ENCODE data around the gene VWA8.

The VWA8 gene

GRCh38 chr13:41568972-41569351 is 391.9 kb downstream of the VWA8 start:
- no peak overlapping the region for H3K4me3 ChIP-seq (replicated peaks in 1 of 2; ENCODE audit: low read depth in 2 of 2, low read length in 2 of 2)
- TF ChIP-seq CTCF (IDR thresholded peaks at IDR 0.05; ENCODE audit: low read depth, low read length) = peak; percentile 25
- peak; percentile 61 to 79 for DNase-seq (ENCODE audit: low read depth in 2 of 2)

- DNase-seq (ENCODE audit: low read depth in 2 of 2) = no peak
- no peak overlapping the region for H3K4me3 ChIP-seq (replicated peaks in 1 of 2; ENCODE audit: low read depth in 2 of 2, low read length in 2 of 2)
- TF ChIP-seq CTCF (IDR thresholded peaks at IDR 0.05; ENCODE audit: low read depth, low read length) = no peak
Measured at GRCh38 chr13:41568143-41568971, 392.6 kb downstream of the VWA8 start.

GRCh38 chr13:41567363-41567762 is 393.5 kb downstream of the VWA8 start:
- DNase-seq (ENCODE audit: low read depth in 2 of 2) = no peak
- TF ChIP-seq CTCF (IDR thresholded peaks at IDR 0.05; ENCODE audit: low read depth, low read length) = no peak
- no peak overlapping the region for H3K4me3 ChIP-seq (replicated peaks in 1 of 2; ENCODE audit: low read depth in 2 of 2, low read length in 2 of 2)

GRCh38 chr13:41565846-41566245 is 395.1 kb downstream of the VWA8 start:
- DNase-seq (ENCODE audit: low read depth in 2 of 2) = no peak
- H3K4me3 ChIP-seq (replicated peaks in 1 of 2; ENCODE audit: low read depth in 2 of 2, low read length in 2 of 2) = no peak overlapping the region
- TF ChIP-seq CTCF (IDR thresholded peaks at IDR 0.05; ENCODE audit: low read depth, low read length) = no peak

- H3K4me3 ChIP-seq (replicated peaks in 1 of 2; ENCODE audit: low read depth in 2 of 2, low read length in 2 of 2) = no peak overlapping the region
- TF ChIP-seq CTCF (IDR thresholded peaks at IDR 0.05; ENCODE audit: low read depth, low read length) = no peak
- DNase-seq (ENCODE audit: low read depth in 2 of 2) = peak; percentile 57 to 95
Measured at GRCh38 chr13:41565216-41565615, 395.7 kb downstream of the VWA8 start.

GRCh38 chr13:41563984-41564365 is 396.9 kb downstream of the VWA8 start:
- DNase-seq (ENCODE audit: low read depth in 2 of 2) = no peak
- no peak for TF ChIP-seq CTCF (IDR thresholded peaks at IDR 0.05; ENCODE audit: low read depth, low read length)

More at GRCh38 chr13:41563984-41564365, 396.9 kb downstream of the VWA8 start:
- no peak overlapping the region for H3K4me3 ChIP-seq (replicated peaks in 1 of 2; ENCODE audit: low read depth in 2 of 2, low read length in 2 of 2)
